H1 (cell line): ENCODE results near the gene NUP98. TPM values are rescaled to one million over a fixed set of nuclear protein-coding genes. Genes with fewer than 3 reads are reported as not detected.

Experiments
- BACH1 ChIP-seq: IDR thresholded peaks from 2 replicates; pipeline ENCODE4 v1.6.1; 2012; ENCODE audit warnings: low read length, improper control_type of control experiment
- CBX5 ChIP-seq: fragments of 300-800, 300-1000 bp; sonication (generic); IDR thresholded peaks from 2 replicates; pipeline ENCODE4 v1.7.1; 2016; ENCODE audit warnings: antibody characterized with exemption, low read length, low read depth
- CEBPB ChIP-seq: IDR thresholded peaks from 2 replicates; pipeline ENCODE4 v1.6.1; 2012; ENCODE audit warnings: low read depth, low read length
- CREB1 ChIP-seq: IDR thresholded peaks from 2 replicates; pipeline ENCODE4 v1.6.1; 2012; ENCODE audit warnings: inconsistent platforms
- KDM4A ChIP-seq: IDR thresholded peaks from one replicate; pipeline ENCODE4 v1.7.1; 2012; ENCODE audit warnings: low read depth, mild to moderate bottlenecking, moderate library complexity, low read length, inconsistent platforms; ENCODE audit not compliant: severe bottlenecking
- NRF1 ChIP-seq: IDR thresholded peaks from 2 replicates; pipeline ENCODE4 v1.6.1; 2011; ENCODE audit warnings: mild to moderate bottlenecking, low read depth, low read length, improper control_type of control experiment
- PHF8 ChIP-seq: fragments of 200-600 bp; sonication (generic); conservative IDR thresholded peaks from 2 replicates; pipeline ENCODE4 v1.7.1; 2012; ENCODE audit warnings: low read depth, mild to moderate bottlenecking, inconsistent platforms, low read length, moderate library complexity
- POLR2AphosphoS5 ChIP-seq: IDR thresholded peaks from 2 replicates; pipeline ENCODE4 v1.6.1; 2011; ENCODE audit warnings: low read depth, low read length
- POU5F1 ChIP-seq: IDR thresholded peaks from 2 replicates; pipeline ENCODE4 v1.6.1; 2011; ENCODE audit warnings: low read depth, mild to moderate bottlenecking, low read length, moderate library complexity
- RAD21 ChIP-seq, 2 experiments: IDR thresholded peaks in 1 of 2; conservative IDR thresholded peaks in 1 of 2; 2 replicates each; pipeline ENCODE4 v1.6.1; 2011; ENCODE audit warnings: low read depth in 2 of 2, low read length in 2 of 2, improper control_type of control experiment in 1 of 2, inconsistent platforms in 1 of 2, mild to moderate bottlenecking in 1 of 2, moderate library complexity in 1 of 2
- RFX5 ChIP-seq: IDR thresholded peaks from 2 replicates; pipeline ENCODE4 v1.6.1; 2011; ENCODE audit warnings: low read depth, low read length, improper control_type of control experiment, borderline replicate concordance
- RNF2 ChIP-seq: fragments of 200-900, 300-1000 bp; sonication (generic); IDR thresholded peaks from 2 replicates; pipeline ENCODE4 v1.7.1; 2016; ENCODE audit warnings: borderline replicate concordance, low read depth, mild to moderate bottlenecking, antibody characterized with exemption, low read length; ENCODE audit not compliant: poor library complexity, severe bottlenecking; ENCODE audit errors: missing control alignments
- RXRA ChIP-seq: IDR thresholded peaks from 2 replicates; pipeline ENCODE4 v1.6.1; 2011; ENCODE audit warnings: low read depth, mild to moderate bottlenecking, low read length, moderate library complexity; ENCODE audit not compliant: insufficient read depth
- SAP30 ChIP-seq: fragments of 300-600 bp; sonication (generic); IDR thresholded peaks from 2 replicates; pipeline ENCODE4 v1.7.1; 2012; ENCODE audit warnings: low read length, moderate library complexity, mild to moderate bottlenecking, inconsistent platforms; ENCODE audit not compliant: insufficient read depth, insufficient replicate concordance
- SIN3A ChIP-seq, 2 experiments: IDR thresholded peaks in 1 of 2; conservative IDR thresholded peaks in 1 of 2; 2 replicates each; pipeline ENCODE4 v1.6.1; 2011 to 2012; ENCODE audit warnings: low read length in 2 of 2, improper control_type of control experiment in 1 of 2, low read depth in 1 of 2, mild to moderate bottlenecking in 1 of 2
- SP1 ChIP-seq: IDR thresholded peaks from 2 replicates; pipeline ENCODE4 v1.6.1; 2011; ENCODE audit warnings: low read depth, low read length
- SRF ChIP-seq: IDR thresholded peaks from 2 replicates; pipeline ENCODE4 v1.6.1; 2011; ENCODE audit warnings: mild to moderate bottlenecking, low read depth, low read length, moderate library complexity
- SUZ12 ChIP-seq: fragments of 200-600 bp; sonication (generic); IDR thresholded peaks from 2 replicates; pipeline ENCODE4 v1.6.1; 2012; ENCODE audit warnings: mild to moderate bottlenecking, inconsistent platforms, low read length, moderate library complexity, mixed read lengths
- TAF1 ChIP-seq: IDR thresholded peaks from 2 replicates; pipeline ENCODE4 v1.6.1; 2011; ENCODE audit warnings: mild to moderate bottlenecking, low read depth, low read length
- TAF7 ChIP-seq: optimal IDR thresholded peaks from 2 replicates; pipeline ENCODE3; 2011; ENCODE audit warnings: low read depth, mild to moderate bottlenecking, inconsistent platforms, low read length, moderate library complexity, borderline replicate concordance
- TEAD4 ChIP-seq: IDR thresholded peaks from 2 replicates; pipeline ENCODE4 v1.6.1; 2012; ENCODE audit warnings: low read depth, low read length, inconsistent platforms, mixed read lengths
- USF2 ChIP-seq: IDR thresholded peaks from 2 replicates; pipeline ENCODE4 v1.6.1; 2011; ENCODE audit warnings: low read length, improper control_type of control experiment
- polyA plus RNA-seq, 7 experiments: library from polyadenylated mRNA; depleted of rRNA in 3 of 7; stranded (reverse) in 5 of 7; unstranded in 2 of 7; fragments of >200 nt in 5 of 7; fragments of 200-250 nt in 2 of 7; gene quantifications; 1 replicate in 5 of 7; 2 replicates in 1 of 7; 4 replicates in 1 of 7; pipeline versions ENCODE4 v1.2.1 to v1.2.3, GENCODE V29; 2011 to 2013; ENCODE audit warnings: missing spikeins in 2 of 7, mixed read lengths in 2 of 7
- total RNA-seq: library from RNA; stranded (reverse); fragmentation: NEBNext Ultra II Directional; extraction: Animal tissue kit (Norgen Biotek cat#: 25700); gene quantifications from 2 replicates; pipeline ENCODE4 v1.2.1, GENCODE V29; 2021

NUP98 gene
- total and polyA plus RNA-seq, 2 of the 8 experiments (the other 6 are each of a cell fraction or from before 2014, with no cell fraction given) = 98.6 to 261 TPM

GRCh38 chr11:3807909-3808860 lies 10.8 kb upstream of the NUP98 start, which contains the start of gene PGAP2 (continued):
- TF ChIP-seq USF2 = no peak
- no peak for TF ChIP-seq CBX5
- no peak for TF ChIP-seq SUZ12
- TF ChIP-seq KDM4A = peak; percentile 97
- TF ChIP-seq SRF = no peak
- TF ChIP-seq RAD21 (IDR thresholded peaks at IDR 0.05 in 1 of 2, conservative IDR thresholded peaks at IDR 0.05 in 1 of 2; ENCODE audit: low read depth in 2 of 2, low read length in 2 of 2) = peak; percentile 73 to 76
- TF ChIP-seq RXRA = no peak
- no peak; the same call in 1 of the 2 replicates for TF ChIP-seq POLR2AphosphoS5
- TF ChIP-seq PHF8 = peak; percentile 70; the same call in 1 of the 2 replicates
- no peak for TF ChIP-seq RNF2
- TF ChIP-seq TAF7 = peak; percentile 57
- no peak for TF ChIP-seq SAP30
- TF ChIP-seq SP1 = peak; percentile 51; the same call in 1 of the 2 replicates
- peak; percentile 61; the same call in 1 of the 2 replicates for TF ChIP-seq CREB1
- peak; percentile 30; a peak in 2 of 4 replicates for TF ChIP-seq SIN3A (conservative IDR thresholded peaks at IDR 0.05 in 1 of 2, IDR thresholded peaks at IDR 0.05 in 1 of 2; ENCODE audit: low read depth in 1 of 2, low read length in 2 of 2)
- peak; percentile 49 for TF ChIP-seq TAF1
- TF ChIP-seq POU5F1 = no peak
- no peak for TF ChIP-seq TEAD4
- TF ChIP-seq RFX5 = no peak
- no peak for TF ChIP-seq CEBPB
- no peak for TF ChIP-seq NRF1
- no peak for TF ChIP-seq BACH1
